ENCODE measurements around the gene PRDM5. TPM values are rescaled to one million over a fixed set of nuclear protein-coding genes. Genes with fewer than 3 reads are reported as not detected.

Gene PRDM5
- total RNA-seq, 1 experiment from 2014 or later = 5.1 TPM

GRCh38 chr4:120921456-120922380 is 808 bp downstream of the PRDM5 start:
- RAD21 ChIA-PET (ENCODE audit: low non-redundant PET in 1 of 2, low total read pairs in 2 of 2, uncharacterized antibody in 2 of 2, unreplicated experiment in 2 of 2) = no interaction called here
- TF ChIP-seq POLR2A (IDR thresholded peaks at IDR 0.05; ENCODE audit: borderline replicate concordance, extremely low read depth, insufficient read depth, insufficient read length) (peak; percentile 65), EZH2 (IDR thresholded peaks at IDR 0.05) (no peak), EZH2phosphoT487 (IDR thresholded peaks at IDR 0.05; ENCODE audit: borderline replicate concordance) (no peak), SRF (IDR thresholded peaks at IDR 0.05; ENCODE audit: low read depth) (no peak), ZNF274 (IDR thresholded peaks at IDR 0.05; ENCODE audit: low read depth, low read length) (no peak), SP1 (IDR thresholded peaks at IDR 0.05; ENCODE audit: low read depth) (no peak), POLR2AphosphoS5 (IDR thresholded peaks at IDR 0.05; ENCODE audit: low read depth, low read length) (peak; percentile 52), CBX3 (IDR thresholded peaks at IDR 0.05; ENCODE audit: low read depth) (no peak), EGR1 (IDR thresholded peaks at IDR 0.05; ENCODE audit: low read depth) (peak; percentile 90), CTCF (IDR thresholded peaks at IDR 0.05 in 2 of 3, conservative IDR thresholded peaks at IDR 0.05 in 1 of 3; ENCODE audit: borderline replicate concordance in 1 of 3, insufficient read depth in 1 of 3, low read depth in 2 of 3, low read length in 2 of 3) (no peak), MAX (IDR thresholded peaks at IDR 0.05) (peak; percentile 53), ZBTB33 (IDR thresholded peaks at IDR 0.05; ENCODE audit: extremely low read depth, insufficient replicate concordance, low read length) (no peak)
- Histone ChIP-seq H3K36me3 (ENCODE audit: control insufficient read depth in 1 of 2, insufficient read depth in 2 of 2, low read length in 2 of 2) (no peaks in the 10 kb centered on the region), H3K4me2 (ENCODE audit: low read length) (peak overlapping the region; percentile 70), H3K9ac (ENCODE audit: low read length) (peak overlapping the region; percentile 60), H3K9me2 (ENCODE audit: insufficient read depth) (no peaks in the 10 kb centered on the region), H3K4me1 (ENCODE audit: control insufficient read depth in 1 of 2, insufficient read depth in 2 of 2, low read length in 2 of 2) (peaks cover 0 to 5% of the 10 kb centered on the region in 2 experiments; a peak in 2 of 4 replicates), H4K20me1 (ENCODE audit: insufficient read depth) (no peaks in the 10 kb centered on the region), H3K27me3 (ENCODE audit: insufficient read depth, low read length) (no peaks in the 10 kb centered on the region), H3K27ac (ENCODE audit: low read depth, low read length) (peak overlapping the region; percentile 80), H2AFZ (ENCODE audit: low read depth, low read length, poor library complexity, severe bottlenecking) (peak overlapping the region; percentile 27), H3K4me3 (replicated peaks in 1 of 2; ENCODE audit: low read depth in 1 of 2, low read length in 2 of 2) (peak overlapping the region; percentile 51 to 60), H3K79me2 (ENCODE audit: insufficient read depth, low read length) (no peaks in the 10 kb centered on the region), H3K9me3 (ENCODE audit: control insufficient read depth in 1 of 2, insufficient read depth in 1 of 2, low read depth in 1 of 2, low read length in 2 of 2) (no peaks in the 10 kb centered on the region)
- intact Hi-C loops (cut with micrococcal nuclease) = no loop called here
- DNase-seq (ENCODE audit: low read depth, low spot score) (no peak), ATAC-seq (peak; percentile 78)
- TSS peak; percentile 78 for BruUV-seq (replicated peaks)
- CTCF ChIA-PET = no interaction called here
- POLR2A ChIA-PET = no interaction called here
